HepG2 (cell line): ENCODE results near the gene TFDP1. TPM values are rescaled to one million over a fixed set of nuclear protein-coding genes. Genes with fewer than 3 reads are reported as not detected.
A peak's percentile ranks its signal among the peaks of the same experiment; 100 is the strongest.

ENCODE experiments used
- ATAC-seq: fragments of 200-7000 bp; cut with Tn5 transposase; 3 replicates; pipeline ENCODE4 v1.9.1; 2020; ENCODE audit warnings: mild to moderate bottlenecking, moderate library complexity
- BruUV-seq: library from RNA; stranded (reverse); fragments of 400-500 nt; replicated peaks from 2 replicates; lab custom pipeline; 2021; lab: Mats Ljungman, UMichigan
- CTCF ChIA-PET: fragments of 300-600 bp; formaldehyde crosslinking; extraction: SDS; loops from one replicate; lab custom pipeline; 2021; ENCODE audit warnings: low total read pairs, inconsistent platforms, low intra/inter-chr PET ratio; lab: Yijun Ruan, JAX
- POLR2A ChIA-PET: fragments of 350-600 bp; sonication (Branson Sonifier 250); formaldehyde crosslinking; loops from one replicate; lab custom pipeline; 2020; ENCODE audit warnings: antibody characterized with exemption, inconsistent platforms; lab: Yijun Ruan, JAX
- DNase-seq: peaks from one replicate; pipeline ENCODE4 v3.0.0-alpha.2; 2015; ENCODE audit warnings: low spot score
- FAIRE-seq: peaks from 3 replicates; lab custom pipeline; 2011; peaks lifted over from hg19 to GRCh38; lab: Jason Lieb, UNC
- H2AFZ ChIP-seq: one replicate; pipeline ENCODE4 v1.6.1; 2011; ENCODE audit warnings: low read length, inconsistent platforms
- H3K27ac ChIP-seq: fragments of 300-600 bp; 3 replicates; pipeline ENCODE4 v1.8.0; 2011; ENCODE audit warnings: mixed run types, mild to moderate bottlenecking, mixed read lengths, low read length, inconsistent platforms; ENCODE audit not compliant: insufficient read depth; ENCODE audit errors: extremely low read length
- H3K27me3 ChIP-seq, 2 experiments: fragments of 200-600 bp in 1 of 2; 2 replicates in 1 of 2; 3 replicates in 1 of 2; pipeline versions ENCODE4 v1.6.0 to v1.8.0; 2011; ENCODE audit warnings: low read length in 2 of 2, mild to moderate bottlenecking in 2 of 2, moderate library complexity in 2 of 2, inconsistent platforms in 1 of 2; ENCODE audit not compliant: insufficient read depth in 2 of 2, control insufficient read depth in 1 of 2
- H3K36me3 ChIP-seq, 2 experiments: fragments of 200-600 bp in 1 of 2; replicated peaks in 1 of 2; 2 replicates in 1 of 2; 3 replicates in 1 of 2; pipeline versions ENCODE4 v1.5.1 to v1.8.0; 2011; ENCODE audit warnings: low read length in 2 of 2, inconsistent platforms in 1 of 2; ENCODE audit not compliant: insufficient read depth in 2 of 2, control insufficient read depth in 1 of 2
- H3K4me1 ChIP-seq: 2 replicates; pipeline ENCODE4 v1.5.1; 2012; ENCODE audit warnings: low read length, inconsistent platforms; ENCODE audit not compliant: insufficient read depth
- H3K4me2 ChIP-seq: 2 replicates; pipeline ENCODE4 v1.6.0; 2011; ENCODE audit warnings: low read depth, low read length, inconsistent platforms
- H3K4me3 ChIP-seq, 3 experiments: fragments of 200-600 bp in 1 of 3; sonication (generic), shearing (Covaris generic) in 1 of 3; replicated peaks in 1 of 3; 2 replicates each; pipeline ENCODE4 v1.5.1; 2011 to 2016; ENCODE audit warnings: low read length in 3 of 3, inconsistent platforms in 2 of 3, low read depth in 2 of 3, mild to moderate bottlenecking in 2 of 3, control low read depth in 1 of 3, mixed read lengths in 1 of 3; ENCODE audit not compliant: insufficient read depth in 1 of 3
- H3K79me2 ChIP-seq: one replicate; pipeline ENCODE4 v1.6.1; 2011; ENCODE audit warnings: low read length, inconsistent platforms; ENCODE audit not compliant: insufficient read depth
- H3K9ac ChIP-seq: 2 replicates; pipeline ENCODE4 v1.6.0; 2011; ENCODE audit warnings: mild to moderate bottlenecking, low read depth, low read length, inconsistent platforms; ENCODE audit not compliant: insufficient read depth
- H3K9me3 ChIP-seq: 2 replicates; pipeline ENCODE4 v1.5.1; 2012; ENCODE audit warnings: mild to moderate bottlenecking, low read length
- H4K20me1 ChIP-seq: 2 replicates; pipeline ENCODE4 v1.6.0; 2011; ENCODE audit warnings: inconsistent platforms, mild to moderate bottlenecking, low read length, moderate library complexity; ENCODE audit not compliant: insufficient read depth
- ATF6 ChIP-seq: sonication (generic); formaldehyde crosslinking; conservative IDR thresholded peaks from 2 replicates; pipeline ENCODE4 v1.4.0; 2020; ENCODE audit warnings: missing genetic modification reagents
- CCAR2 ChIP-seq: fragments of 200-400 bp; formaldehyde crosslinking; optimal IDR thresholded peaks from 2 replicates; pipeline ENCODE3; 2018; ENCODE audit warnings: low read depth, mild to moderate bottlenecking, low read length, moderate library complexity
- CEBPB ChIP-seq: IDR thresholded peaks from 2 replicates; pipeline ENCODE4 v1.6.1; 2011; ENCODE audit warnings: low read depth, low read length, improper control_type of control experiment, borderline replicate concordance
- E2F2 ChIP-seq: sonication (generic); formaldehyde crosslinking; IDR thresholded peaks from 2 replicates; pipeline ENCODE4 v1.4.0; 2020; ENCODE audit warnings: missing genetic modification reagents, borderline replicate concordance
- HDAC2 ChIP-seq: sonication (generic); formaldehyde crosslinking; IDR thresholded peaks from 2 replicates; pipeline ENCODE4 v1.4.0; 2020; ENCODE audit warnings: missing genetic modification reagents
- HIVEP1 ChIP-seq: sonication (generic); formaldehyde crosslinking; IDR thresholded peaks from 2 replicates; pipeline ENCODE4 v1.4.0; 2020; ENCODE audit warnings: mild to moderate bottlenecking, missing genetic modification reagents
- HNRNPLL ChIP-seq: fragments of 200-400 bp; formaldehyde crosslinking; IDR thresholded peaks from 2 replicates; pipeline ENCODE4 v1.6.1; 2017; ENCODE audit warnings: mild to moderate bottlenecking, low read depth, low read length; ENCODE audit not compliant: poor library complexity, severe bottlenecking
- NRL ChIP-seq: sonication (generic); formaldehyde crosslinking; IDR thresholded peaks from 2 replicates; pipeline ENCODE4 v1.5.0; 2020; ENCODE audit warnings: missing genetic modification reagents, mild to moderate bottlenecking, moderate library complexity, borderline replicate concordance
- RBAK ChIP-seq: sonication (generic); formaldehyde crosslinking; IDR thresholded peaks from 2 replicates; pipeline ENCODE4 v1.5.1; 2020; ENCODE audit warnings: mild to moderate bottlenecking, missing genetic modification reagents
- SRSF1 ChIP-seq: fragments of 200-400 bp; formaldehyde crosslinking; optimal IDR thresholded peaks from 2 replicates; pipeline ENCODE3; 2017; ENCODE audit warnings: mild to moderate bottlenecking, low read depth, low read length, moderate library complexity
- TFDP2 ChIP-seq: sonication (generic); formaldehyde crosslinking; IDR thresholded peaks from 2 replicates; pipeline ENCODE4 v1.4.0; 2020; ENCODE audit warnings: missing genetic modification reagents
- TRIM22 ChIP-seq: fragments of 450-650 bp; IDR thresholded peaks from 2 replicates; pipeline ENCODE4 v1.6.1; 2017
- ZNF18 ChIP-seq: sonication (generic); formaldehyde crosslinking; IDR thresholded peaks from 2 replicates; pipeline ENCODE4 v1.8.0; 2022; ENCODE audit warnings: mild to moderate bottlenecking, missing genetic modification reagents; ENCODE audit not compliant: insufficient replicate concordance
- ZNF3 ChIP-seq: IDR thresholded peaks from 2 replicates; pipeline ENCODE4 v1.7.0; 2017; ENCODE audit warnings: inconsistent platforms
- ZNF326 ChIP-seq: sonication (generic); formaldehyde crosslinking; IDR thresholded peaks from 2 replicates; pipeline ENCODE4 v1.4.0; 2020; ENCODE audit warnings: missing genetic modification reagents, borderline replicate concordance
- ZNF670 ChIP-seq: sonication (generic); formaldehyde crosslinking; IDR thresholded peaks from 2 replicates; pipeline ENCODE4 v1.8.0; 2022; ENCODE audit warnings: mild to moderate bottlenecking, missing genetic modification reagents, borderline replicate concordance
- ZNF737 ChIP-seq: sonication (generic); formaldehyde crosslinking; IDR thresholded peaks from 2 replicates; pipeline ENCODE4 v1.5.0; 2020; ENCODE audit warnings: missing genetic modification reagents, mild to moderate bottlenecking, borderline replicate concordance
- WGBS: methylation state at CpG from one replicate; pipeline ENCODE4 v1.1.6; 2017; ENCODE audit warnings: low lambda C conversion rate; 5-methylcytosine and 5-hydroxymethylcytosine counted together
- in situ Hi-C: cut with HindIII; loops from 2 replicates; pipeline ENCODE4 v1.10.0; 2017; ENCODE audit warnings: low pct_unique_long_range_greater_than_20kb; ENCODE audit not compliant: extremely low pct_ligation_motif_present
- intact Hi-C: fragments of 100-400 bp; cut with micrococcal nuclease; formaldehyde crosslinking; loops from one replicate; pipeline ENCODE4 v1.10.0; 2022; ENCODE audit not compliant: unreplicated experiment
- polyA plus RNA-seq, 8 experiments: library from polyadenylated mRNA; depleted of rRNA in 3 of 8; stranded (reverse) in 7 of 8; unstranded in 1 of 8; fragments of >200 nt; fragmentation: Illumina TruSeq in 4 of 8; extraction: Trizol in 4 of 8; gene quantifications; 2 replicates each; pipeline versions ENCODE4 v1.2.1 to v1.2.3, GENCODE V29; 2011 to 2016; ENCODE audit warnings: low read depth in 4 of 8, missing spikeins in 1 of 8, mixed read lengths in 1 of 8; ENCODE audit not compliant: insufficient read depth in 1 of 8
- total RNA-seq, 5 experiments: library from RNA; depleted of rRNA; stranded (reverse); fragments of >200 nt; fragmentation: Illumina TruSeq; extraction: Trizol; gene quantifications; 2 replicates each; pipeline ENCODE4 v1.2.3, GENCODE V29; 2016; ENCODE audit warnings: low read depth in 1 of 5

TFDP1 gene
- total and polyA plus RNA-seq, 2 of the 13 experiments (the other 11 are each of a cell fraction or from before 2014, with no cell fraction given), result 38.0 to 84.2 TPM

GRCh38 chr13:113655346-113656002 is 70.9 kb downstream of the TFDP1 start:
- no peak overlapping the region for H3K4me2 ChIP-seq
- DNase-seq (no peak), FAIRE-seq (no peak), ATAC-seq (peak; percentile 32)
- peaks cover 6% of the 10 kb centered on the region; the same call in 1 of the 2 replicates for H3K4me1 ChIP-seq
- H3K27me3 ChIP-seq, result peaks cover 0 to 20% of the 10 kb centered on the region in 2 experiments; a peak in 3 of 5 replicates
- CTCF ChIA-PET, result no interaction called here
- H2AFZ ChIP-seq, result no peak overlapping the region
- no peaks in the 10 kb centered on the region for H3K9me3 ChIP-seq
- H3K36me3 ChIP-seq, result no peaks in the 10 kb centered on the region
- no peak overlapping the region for H3K4me3 ChIP-seq
- in situ Hi-C loops, result no loop called here
- no peak for TF ChIP-seq ZNF326
- no peak for TF ChIP-seq TFDP2 (CRISPR knock-in tag)
- TF ChIP-seq ZNF737 (CRISPR knock-in tag), result no peak
- no peak for TF ChIP-seq CCAR2
- TF ChIP-seq HNRNPLL, result no peak
- no peak for TF ChIP-seq E2F2 (CRISPR knock-in tag)
- TF ChIP-seq TRIM22, result no peak
- TF ChIP-seq ATF6 (CRISPR knock-in tag), result no peak
- TF ChIP-seq HIVEP1, result no peak
- no peak for TF ChIP-seq RBAK (CRISPR knock-in tag)
- no peak for TF ChIP-seq ZNF18 (CRISPR knock-in tag)
- no peak for TF ChIP-seq ZNF670 (CRISPR knock-in tag)
- TF ChIP-seq HDAC2 (CRISPR knock-in tag), result no peak
- no peak for TF ChIP-seq SRSF1
- TF ChIP-seq CEBPB, result no peak
- TF ChIP-seq NRL (CRISPR knock-in tag), result no peak
- TF ChIP-seq ZNF3 (CRISPR knock-in tag), result no peak
- TF ChIP-seq, all 625 proteins: peak for 0
- H4K20me1 ChIP-seq, result no peaks in the 10 kb centered on the region
- 36% methylated on average over 14 of the region's 15 CpGs for WGBS
- BruUV-seq, result no TSS peak
- intact Hi-C loops, result no loop called here
- POLR2A ChIA-PET, result no interaction called here
- H3K9ac ChIP-seq, result no peak overlapping the region
- no peaks in the 10 kb centered on the region for H3K79me2 ChIP-seq
- no peak overlapping the region for H3K27ac ChIP-seq
